ENCODE measurements around the gene MINDY3.

MINDY3 gene

GRCh38 chr10:15857107-15857575 is 3.2 kb downstream of the MINDY3 start (continued):
- no peak for TF ChIP-seq ZBTB11 (tag by site-specific recombination; conservative IDR thresholded peaks at IDR 0.05; ENCODE audit: low read depth)
- no peak for TF ChIP-seq ZNF692 (tag by site-specific recombination; IDR thresholded peaks at IDR 0.05)
- peak; percentile 93 for TF ChIP-seq PRDM6 (tag by site-specific recombination; IDR thresholded peaks at IDR 0.05)
- TF ChIP-seq MEIS1 (CRISPR knock-in tag; IDR thresholded peaks at IDR 0.05; ENCODE audit: borderline replicate concordance), result no peak
- TF ChIP-seq ZEB2 (tag by site-specific recombination; IDR thresholded peaks at IDR 0.05), result peak; percentile 53; the same call in 1 of the 2 replicates
- TF ChIP-seq ZNF10 (tag by site-specific recombination; IDR thresholded peaks at IDR 0.05), result no peak
- no peak for TF ChIP-seq ZBTB10 (tag by site-specific recombination; IDR thresholded peaks at IDR 0.05)
- TF ChIP-seq ZNF248 (tag by site-specific recombination; IDR thresholded peaks at IDR 0.05), result no peak
- no peak for TF ChIP-seq ZFP37 (tag by site-specific recombination; IDR thresholded peaks at IDR 0.05)
- no peak for TF ChIP-seq ZNF624 (tag by site-specific recombination; IDR thresholded peaks at IDR 0.05)
- no peak for TF ChIP-seq ZNF114 (tag by site-specific recombination; IDR thresholded peaks at IDR 0.05)
- TF ChIP-seq ZNF416 (tag by site-specific recombination; IDR thresholded peaks at IDR 0.05), result no peak
- TF ChIP-seq CTCF (tag by site-specific recombination; IDR thresholded peaks at IDR 0.05), result no peak
- TF ChIP-seq ZNF677 (tag by site-specific recombination; IDR thresholded peaks at IDR 0.05), result no peak
- no peak for TF ChIP-seq ZNF513 (tag by site-specific recombination; IDR thresholded peaks at IDR 0.05)
- no peak for TF ChIP-seq ZNF626 (tag by site-specific recombination; IDR thresholded peaks at IDR 0.05)
- peak; percentile 65; the same call in 1 of the 2 replicates for TF ChIP-seq OSR2 (tag by site-specific recombination; IDR thresholded peaks at IDR 0.05)
- TF ChIP-seq ATF2 (tag by site-specific recombination; IDR thresholded peaks at IDR 0.05; ENCODE audit: low read depth), result no peak
- no peak for TF ChIP-seq ZNF555 (tag by site-specific recombination; conservative IDR thresholded peaks at IDR 0.05)
- TF ChIP-seq ZNF830 (tag by site-specific recombination; IDR thresholded peaks at IDR 0.05; ENCODE audit: low read depth), result no peak
- TF ChIP-seq ZNF639 (tag by site-specific recombination; IDR thresholded peaks at IDR 0.05), result peak; percentile 80; the same call in 1 of the 2 replicates
- TF ChIP-seq ZNF302 (tag by site-specific recombination; IDR thresholded peaks at IDR 0.05; ENCODE audit: low read depth), result no peak
- TF ChIP-seq ZNF660 (tag by site-specific recombination; IDR thresholded peaks at IDR 0.05), result no peak
- TF ChIP-seq BCL11A (tag by site-specific recombination; IDR thresholded peaks at IDR 0.05; ENCODE audit: low read depth), result peak; percentile 66
- no peak for TF ChIP-seq ZNF341 (tag by site-specific recombination; IDR thresholded peaks at IDR 0.05; ENCODE audit: low read depth)

Data from HEK293 (cell line).